HAP-1 (cell line): ENCODE measurements around the gene HMX1.

Experiments used
- DNase-seq, 2 experiments: peaks; one replicate each; pipeline ENCODE4 v3.0.0-alpha.2; 2016 to 2020; ENCODE audit warnings: low spot score in 2 of 2
- H3K27me3 ChIP-seq: fragments of 250-450 bp; sonication (Bioruptor Pico); 2 replicates; pipeline ENCODE4 v1.5.1; 2020; ENCODE audit warnings: low read depth, mild to moderate bottlenecking, moderate library complexity
- H3K36me3 ChIP-seq: fragments of 250-450 bp; sonication (Bioruptor Pico); replicated peaks from 2 replicates; pipeline ENCODE4 v1.5.1; 2020; ENCODE audit warnings: mild to moderate bottlenecking
- H3K4me1 ChIP-seq: fragments of 250-450 bp; sonication (Bioruptor Pico); 2 replicates; pipeline ENCODE4 v1.5.1; 2020; ENCODE audit warnings: mild to moderate bottlenecking
- H3K4me3 ChIP-seq: fragments of 250-450 bp; sonication (Bioruptor Pico); 2 replicates; pipeline ENCODE4 v1.5.1; 2020; ENCODE audit warnings: mild to moderate bottlenecking, moderate library complexity
- H3K9me3 ChIP-seq: fragments of 250-450 bp; sonication (Bioruptor Pico); 2 replicates; pipeline ENCODE4 v1.5.1; 2020; ENCODE audit warnings: mild to moderate bottlenecking, moderate library complexity
- in situ Hi-C: fragments of 300-500 bp; cut with MboI; formaldehyde crosslinking; loops from 3 replicates; pipeline ENCODE4 v1.14.3; 2020; ENCODE audit warnings: low sequenced_read_pairs, inconsistent platforms, mixed read lengths

HMX1 gene

GRCh38 chr4:8864912-8865680 is 6.5 kb downstream of the HMX1 start:
- in situ Hi-C loops: no loop called here
- Histone ChIP-seq H3K27me3 (peaks cover 85% of the 10 kb centered on the region), H3K36me3 (no peaks in the 10 kb centered on the region), H3K9me3 (no peaks in the 10 kb centered on the region), H3K4me3 (no peak overlapping the region), H3K4me1 (no peaks in the 10 kb centered on the region)
- DNase-seq: no peak

- Histone ChIP-seq H3K9me3 (no peaks in the 10 kb centered on the region), H3K27me3 (peaks cover 85% of the 10 kb centered on the region), H3K4me3 (no peak overlapping the region), H3K36me3 (no peaks in the 10 kb centered on the region), H3K4me1 (no peaks in the 10 kb centered on the region)
- no peak for DNase-seq
- in situ Hi-C loops: no loop called here
Measured at GRCh38 chr4:8863686-8864682, 7.7 kb downstream of the HMX1 start.

- H3K9me3 ChIP-seq: no peaks in the 10 kb centered on the region
- in situ Hi-C loops: no loop called here
- no peaks in the 10 kb centered on the region for H3K36me3 ChIP-seq
- no peak overlapping the region for H3K4me3 ChIP-seq
- H3K4me1 ChIP-seq: no peaks in the 10 kb centered on the region
- DNase-seq: no peak
- H3K27me3 ChIP-seq: peaks cover 86% of the 10 kb centered on the region
Measured at GRCh38 chr4:8862800-8863685, 8.6 kb downstream of the HMX1 start.

GRCh38 chr4:8862334-8862733 is 9.3 kb downstream of the HMX1 start:
- no peaks in the 10 kb centered on the region for H3K36me3 ChIP-seq

GRCh38 chr4:8861576-8862295 is 9.9 kb downstream of the HMX1 start:
- H3K9me3 ChIP-seq: no peaks in the 10 kb centered on the region
- peaks cover 89% of the 10 kb centered on the region for H3K27me3 ChIP-seq
- no peak for DNase-seq
- H3K4me1 ChIP-seq: no peaks in the 10 kb centered on the region
- no peak overlapping the region for H3K4me3 ChIP-seq
- in situ Hi-C loops: no loop called here
- no peaks in the 10 kb centered on the region for H3K36me3 ChIP-seq

More at GRCh38 chr4:8862334-8862733, 9.3 kb downstream of the HMX1 start:
- DNase-seq: no peak
- Histone ChIP-seq H3K4me1 (no peaks in the 10 kb centered on the region), H3K4me3 (no peak overlapping the region), H3K9me3 (no peaks in the 10 kb centered on the region), H3K27me3 (peaks cover 89% of the 10 kb centered on the region)
- in situ Hi-C loops: no loop called here

GRCh38 chr4:8860892-8861575 is 10.6 kb downstream of the HMX1 start:
- Histone ChIP-seq H3K9me3 (no peaks in the 10 kb centered on the region), H3K4me3 (no peak overlapping the region), H3K36me3 (no peaks in the 10 kb centered on the region), H3K27me3 (peaks cover 89% of the 10 kb centered on the region), H3K4me1 (no peaks in the 10 kb centered on the region)
- in situ Hi-C loops: no loop called here
- DNase-seq: no peak

GRCh38 chr4:8860096-8860891 is 11.3 kb downstream of the HMX1 start:
- in situ Hi-C loops: no loop called here
- Histone ChIP-seq H3K36me3 (no peaks in the 10 kb centered on the region), H3K27me3 (peaks cover 89% of the 10 kb centered on the region), H3K4me3 (no peak overlapping the region), H3K4me1 (no peaks in the 10 kb centered on the region), H3K9me3 (no peaks in the 10 kb centered on the region)
- no peak for DNase-seq

- no peak overlapping the region for H3K4me3 ChIP-seq
- peaks cover 89% of the 10 kb centered on the region for H3K27me3 ChIP-seq
- no peaks in the 10 kb centered on the region for H3K4me1 ChIP-seq
- in situ Hi-C loops: no loop called here
- H3K9me3 ChIP-seq: no peaks in the 10 kb centered on the region
- DNase-seq: no peak
- H3K36me3 ChIP-seq: no peaks in the 10 kb centered on the region
Measured at GRCh38 chr4:8859550-8860095, 12.0 kb downstream of the HMX1 start.

- in situ Hi-C loops: no loop called here
- H3K27me3 ChIP-seq: peaks cover 92% of the 10 kb centered on the region
- H3K9me3 ChIP-seq: no peaks in the 10 kb centered on the region
- no peak overlapping the region for H3K4me3 ChIP-seq
- H3K4me1 ChIP-seq: no peaks in the 10 kb centered on the region
- no peaks in the 10 kb centered on the region for H3K36me3 ChIP-seq
- DNase-seq: no peak
Measured at GRCh38 chr4:8858701-8859210, 12.9 kb downstream of the HMX1 start.

GRCh38 chr4:8857766-8858700 is 13.6 kb downstream of the HMX1 start:
- Histone ChIP-seq H3K27me3 (peaks cover 85% of the 10 kb centered on the region), H3K4me1 (no peaks in the 10 kb centered on the region), H3K4me3 (no peak overlapping the region), H3K9me3 (no peaks in the 10 kb centered on the region), H3K36me3 (no peaks in the 10 kb centered on the region)
- no peak for DNase-seq
- in situ Hi-C loops: no loop called here
